IPS DF 4.7 (cell line): ENCODE data around the gene MALT1.

ENCODE experiments used
- DNase-seq: peaks from one replicate; pipeline ENCODE4 v3.0.0-alpha.2; 2013; ENCODE audit warnings: low spot score; ENCODE audit errors: extremely low read depth

MALT1 gene

GRCh38 chr18:58690259-58690658 is 19.0 kb downstream of the MALT1 start:
- no peak for DNase-seq

GRCh38 chr18:58691256-58691655 is 20.0 kb downstream of the MALT1 start:
- DNase-seq, result no peak

GRCh38 chr18:58692422-58693185 is 21.3 kb downstream of the MALT1 start:
- no peak for DNase-seq

- no peak for DNase-seq
Observed at GRCh38 chr18:58694221-58694620, 23.0 kb downstream of the MALT1 start.

- DNase-seq, result no peak
Observed at GRCh38 chr18:58694720-58695468, 23.6 kb downstream of the MALT1 start.

- no peak for DNase-seq
Observed at GRCh38 chr18:58695772-58696171, 24.5 kb downstream of the MALT1 start.

- DNase-seq, result no peak
Observed at GRCh38 chr18:58697146-58697545, 25.9 kb downstream of the MALT1 start.

- DNase-seq, result no peak
Observed at GRCh38 chr18:58698701-58699193, 27.5 kb downstream of the MALT1 start.

- DNase-seq, result no peak
Observed at GRCh38 chr18:58699551-58699950, 28.3 kb downstream of the MALT1 start.

- no peak for DNase-seq
Observed at GRCh38 chr18:58700209-58700608, 28.9 kb downstream of the MALT1 start.

- no peak for DNase-seq
Observed at GRCh38 chr18:58712930-58713329, 41.7 kb downstream of the MALT1 start.

GRCh38 chr18:58714259-58714658 is 43.0 kb downstream of the MALT1 start:
- DNase-seq, result no peak

GRCh38 chr18:58714821-58715220 is 43.6 kb downstream of the MALT1 start:
- no peak for DNase-seq

- no peak for DNase-seq
Observed at GRCh38 chr18:58715540-58715939, 44.3 kb downstream of the MALT1 start.

- no peak for DNase-seq
Observed at GRCh38 chr18:58716060-58716756, 44.9 kb downstream of the MALT1 start.

- DNase-seq, result no peak
Observed at GRCh38 chr18:58721566-58722239, 50.4 kb downstream of the MALT1 start.

- no peak for DNase-seq
Observed at GRCh38 chr18:58723810-58724602, 52.7 kb downstream of the MALT1 start.

- no peak for DNase-seq
Observed at GRCh38 chr18:58726671-58727070, 55.4 kb downstream of the MALT1 start.

GRCh38 chr18:58727776-58728500 is 56.7 kb downstream of the MALT1 start:
- no peak for DNase-seq

GRCh38 chr18:58728719-58729118 is 57.5 kb downstream of the MALT1 start:
- DNase-seq, result no peak
